Caco-2 (cell line): ENCODE measurements around the gene RASL11B. TPM values are rescaled to one million over a fixed set of nuclear protein-coding genes. Genes with fewer than 3 reads are reported as not detected.

ENCODE experiments used
- BruUV-seq: library from RNA; stranded (reverse); fragments of 400-500 nt; replicated peaks from 2 replicates; lab custom pipeline; 2021; lab: Mats Ljungman, UMichigan
- CTCF ChIA-PET: fragments of 300-600 bp; sonication (Branson Sonifier 250); formaldehyde crosslinking; loops from one replicate; lab custom pipeline; 2022; ENCODE audit warnings: antibody characterized with exemption; lab: Charles Lee
- POLR2A ChIA-PET: fragments of 300-600 bp; sonication (Branson Sonifier 250); formaldehyde crosslinking; loops from one replicate; lab custom pipeline; 2022; ENCODE audit warnings: antibody characterized with exemption; lab: Charles Lee
- DNase-seq, 2 experiments: peaks; one replicate each; pipeline versions ENCODE4 v3.0.0 to v3.0.0-alpha.2; 2020 to 2022
- H3K27me3 ChIP-seq: replicated peaks from 2 replicates; pipeline ENCODE4 v1.6.0; 2011; ENCODE audit warnings: low read length; ENCODE audit not compliant: control insufficient read depth, insufficient read depth
- H3K36me3 ChIP-seq: 2 replicates; pipeline ENCODE4 v1.5.1; 2011; ENCODE audit warnings: low read length; ENCODE audit not compliant: control insufficient read depth, insufficient read depth
- H3K4me1 ChIP-seq: fragments of 250-450 bp; sonication (Bioruptor Pico); 2 replicates; pipeline ENCODE4 v1.5.1; 2020; ENCODE audit warnings: mild to moderate bottlenecking
- H3K4me3 ChIP-seq: 2 replicates; pipeline ENCODE4 v1.5.1; 2011; ENCODE audit warnings: low read depth, mild to moderate bottlenecking, control low read depth, low read length
- H3K9me3 ChIP-seq: fragments of 250-450 bp; sonication (Bioruptor Pico); 2 replicates; pipeline ENCODE4 v1.5.1; 2020; ENCODE audit warnings: mild to moderate bottlenecking, moderate library complexity
- H3K27ac Mint-ChIP-seq: one replicate; pipeline ENCODE4 v1.8.0; 2022; ENCODE audit warnings: mixed read lengths; ENCODE audit not compliant: unreplicated experiment
- H3K27me3 Mint-ChIP-seq: one replicate; pipeline ENCODE4 v1.8.0; 2022; ENCODE audit warnings: mixed read lengths; ENCODE audit not compliant: insufficient read depth, unreplicated experiment
- H3K36me3 Mint-ChIP-seq: one replicate; pipeline ENCODE4 v1.8.0; 2022; ENCODE audit warnings: mild to moderate bottlenecking, mixed read lengths; ENCODE audit not compliant: insufficient read depth, unreplicated experiment
- H3K4me1 Mint-ChIP-seq: one replicate; pipeline ENCODE4 v1.8.0; 2022; ENCODE audit warnings: low read depth, mixed read lengths; ENCODE audit not compliant: unreplicated experiment
- H3K4me3 Mint-ChIP-seq: one replicate; pipeline ENCODE4 v1.8.0; 2022; ENCODE audit warnings: mild to moderate bottlenecking, moderate library complexity, mixed read lengths; ENCODE audit not compliant: unreplicated experiment
- H3K9me3 Mint-ChIP-seq: one replicate; pipeline ENCODE4 v1.8.0; 2022; ENCODE audit warnings: mixed read lengths; ENCODE audit not compliant: unreplicated experiment
- intact Hi-C: fragments of 100-400 bp; cut with micrococcal nuclease; formaldehyde crosslinking; loops from one replicate; pipeline ENCODE4 v1.10.0; 2022; ENCODE audit not compliant: unreplicated experiment
- total RNA-seq: library from RNA; stranded (reverse); gene quantifications from 2 replicates; pipeline ENCODE4 v1.2.3, GENCODE V29; 2022
- TF ChIP-seq, protein P1 (sequence below), 2 experiments: fragments of 200-600 bp in 1 of 2; IDR thresholded peaks; 1 replicate in 1 of 2; 2 replicates in 1 of 2; pipeline versions ENCODE4 v1.5.1 to v1.8.0; 2011 to 2022; ENCODE audit warnings: antibody characterized with exemption in 1 of 2, control low read depth in 1 of 2, inconsistent platforms in 1 of 2, low read depth in 1 of 2, low read length in 1 of 2, mild to moderate bottlenecking in 1 of 2, moderate library complexity in 1 of 2; ENCODE audit not compliant: insufficient read depth in 1 of 2, severe bottlenecking in 1 of 2, unreplicated experiment in 1 of 2

RASL11B gene
- total RNA-seq, 1 experiment from 2014 or later: 23.3 TPM

GRCh38 chr4:52884994-52885393 lies 22.9 kb downstream of the RASL11B start:
- H3K27me3 Mint-ChIP-seq: no peaks in the 10 kb centered on the region
- no TSS peak for BruUV-seq
- no peaks in the 10 kb centered on the region for H3K36me3 ChIP-seq

DNA sequence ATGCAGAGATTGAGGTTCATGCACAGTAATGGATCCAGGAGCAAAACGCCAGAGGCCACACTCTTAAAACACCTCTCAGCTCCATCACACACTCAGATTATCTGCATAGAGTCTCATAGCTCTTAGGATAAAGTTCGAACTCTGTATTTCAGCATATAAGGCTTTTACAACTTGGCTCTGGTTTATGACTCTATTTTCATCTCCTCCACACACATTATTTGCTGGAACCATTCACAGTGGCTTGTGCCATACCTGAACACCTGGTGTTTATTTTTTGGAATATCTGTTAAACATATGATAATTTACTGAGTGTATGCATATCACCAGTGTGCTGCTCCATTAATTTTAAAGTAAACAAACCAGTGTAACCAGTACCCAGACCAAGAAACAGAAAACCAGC lies 27.2 kb downstream of the RASL11B start:
- CTCF ChIA-PET: no interaction called here
- intact Hi-C loops: no loop called here
- no peak for DNase-seq

More at GRCh38 chr4:52884994-52885393, 22.9 kb downstream of the RASL11B start:
- Mint-ChIP-seq H3K27ac (no peak overlapping the region), H3K9me3 (peaks cover 30% of the 10 kb centered on the region), H3K4me3 (no peak overlapping the region), H3K36me3 (peaks cover 13% of the 10 kb centered on the region), H3K4me1 (peaks cover 23% of the 10 kb centered on the region)
- TF ChIP-seq, protein P1, sequence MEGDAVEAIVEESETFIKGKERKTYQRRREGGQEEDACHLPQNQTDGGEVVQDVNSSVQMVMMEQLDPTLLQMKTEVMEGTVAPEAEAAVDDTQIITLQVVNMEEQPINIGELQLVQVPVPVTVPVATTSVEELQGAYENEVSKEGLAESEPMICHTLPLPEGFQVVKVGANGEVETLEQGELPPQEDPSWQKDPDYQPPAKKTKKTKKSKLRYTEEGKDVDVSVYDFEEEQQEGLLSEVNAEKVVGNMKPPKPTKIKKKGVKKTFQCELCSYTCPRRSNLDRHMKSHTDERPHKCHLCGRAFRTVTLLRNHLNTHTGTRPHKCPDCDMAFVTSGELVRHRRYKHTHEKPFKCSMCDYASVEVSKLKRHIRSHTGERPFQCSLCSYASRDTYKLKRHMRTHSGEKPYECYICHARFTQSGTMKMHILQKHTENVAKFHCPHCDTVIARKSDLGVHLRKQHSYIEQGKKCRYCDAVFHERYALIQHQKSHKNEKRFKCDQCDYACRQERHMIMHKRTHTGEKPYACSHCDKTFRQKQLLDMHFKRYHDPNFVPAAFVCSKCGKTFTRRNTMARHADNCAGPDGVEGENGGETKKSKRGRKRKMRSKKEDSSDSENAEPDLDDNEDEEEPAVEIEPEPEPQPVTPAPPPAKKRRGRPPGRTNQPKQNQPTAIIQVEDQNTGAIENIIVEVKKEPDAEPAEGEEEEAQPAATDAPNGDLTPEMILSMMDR (IDR thresholded peaks at IDR 0.05; ENCODE audit: insufficient read depth in 1 of 2, low read depth in 1 of 2, low read length in 1 of 2, severe bottlenecking in 1 of 2, unreplicated experiment in 1 of 2): no peak
- Histone ChIP-seq H3K4me1 (peaks cover 18% of the 10 kb centered on the region), H3K4me3 (no peak overlapping the region), H3K9me3 (peaks cover 5% of the 10 kb centered on the region), H3K27me3 (no peaks in the 10 kb centered on the region)
- intact Hi-C loops: no loop called here
- DNase-seq: no peak
- CTCF ChIA-PET: no interaction called here
- POLR2A ChIA-PET: no interaction called here

DNA sequence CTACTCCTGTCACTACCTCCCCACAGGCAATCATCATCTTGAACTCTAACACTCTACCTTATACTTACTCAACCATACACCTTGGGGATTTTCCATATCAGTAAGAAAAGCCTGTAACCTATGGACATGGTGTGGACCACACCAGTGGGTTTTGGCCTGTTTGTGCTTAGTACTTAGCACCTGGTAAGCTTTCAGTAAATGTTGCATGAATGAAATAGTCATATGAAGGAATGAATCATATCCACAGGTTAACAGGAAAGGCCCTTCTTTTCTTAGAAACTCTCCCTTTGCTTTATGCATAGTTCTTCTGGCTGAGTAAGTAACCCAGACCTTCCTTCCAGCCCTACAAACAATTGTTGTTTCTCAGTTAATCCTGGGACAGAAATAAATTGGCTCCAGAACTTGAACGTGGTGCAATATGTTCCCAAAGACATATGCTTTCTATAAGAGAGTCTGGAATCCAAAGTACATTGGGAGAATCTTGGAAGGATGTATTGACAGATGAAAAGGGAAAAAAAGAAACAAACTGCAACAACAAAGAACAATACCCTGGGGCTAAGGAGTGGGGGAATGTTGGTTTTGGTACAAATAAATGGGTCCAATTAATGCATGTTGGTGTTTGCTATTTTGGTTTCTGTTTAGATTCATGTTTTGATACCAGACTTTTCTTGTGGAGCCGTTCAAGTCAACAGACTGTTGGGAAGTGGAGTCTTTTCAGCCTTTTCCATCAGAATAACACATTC lies 27.8 kb downstream of the RASL11B start:
- ChIA-PET POLR2A (no interaction called here), CTCF (no interaction called here)
- Histone ChIP-seq H3K27me3 (no peaks in the 10 kb centered on the region), H3K9me3 (peaks cover 5% of the 10 kb centered on the region), H3K4me3 (no peak overlapping the region), H3K36me3 (no peaks in the 10 kb centered on the region), H3K4me1 (no peaks in the 10 kb centered on the region)
- no peak overlapping the region for H3K27ac Mint-ChIP-seq
- TF ChIP-seq, protein P1 (IDR thresholded peaks at IDR 0.05; ENCODE audit: insufficient read depth in 1 of 2, low read depth in 1 of 2, low read length in 1 of 2, severe bottlenecking in 1 of 2, unreplicated experiment in 1 of 2): no peak
- H3K4me1 Mint-ChIP-seq: no peaks in the 10 kb centered on the region
- no peaks in the 10 kb centered on the region for H3K27me3 Mint-ChIP-seq
- H3K36me3 Mint-ChIP-seq: peaks cover 13% of the 10 kb centered on the region
- peaks cover 20% of the 10 kb centered on the region for H3K9me3 Mint-ChIP-seq
- no peak overlapping the region for H3K4me3 Mint-ChIP-seq
- no TSS peak for BruUV-seq
- DNase-seq: no peak
- intact Hi-C loops: no loop called here

More for the DNA sequence above, 27.2 kb downstream of the RASL11B start:
- Mint-ChIP-seq H3K9me3 (peaks cover 20% of the 10 kb centered on the region), H3K4me1 (peaks cover 4% of the 10 kb centered on the region), H3K4me3 (no peak overlapping the region), H3K36me3 (peaks cover 13% of the 10 kb centered on the region), H3K27ac (no peak overlapping the region), H3K27me3 (no peaks in the 10 kb centered on the region)
- no peaks in the 10 kb centered on the region for H3K4me1 ChIP-seq
- TF ChIP-seq, protein P1 (IDR thresholded peaks at IDR 0.05; ENCODE audit: insufficient read depth in 1 of 2, low read depth in 1 of 2, low read length in 1 of 2, severe bottlenecking in 1 of 2, unreplicated experiment in 1 of 2): no peak
- POLR2A ChIA-PET: no interaction called here
- no peaks in the 10 kb centered on the region for H3K27me3 ChIP-seq
- BruUV-seq: no TSS peak
- H3K36me3 ChIP-seq: no peaks in the 10 kb centered on the region
- no peak overlapping the region for H3K4me3 ChIP-seq
- H3K9me3 ChIP-seq: peaks cover 5% of the 10 kb centered on the region
